ENCODE results near the gene RTN4R.

GRCh38 chr22:20240900-20241299 lies 27.2 kb downstream of the RTN4R start:
- TF ChIP-seq, protein P1, sequence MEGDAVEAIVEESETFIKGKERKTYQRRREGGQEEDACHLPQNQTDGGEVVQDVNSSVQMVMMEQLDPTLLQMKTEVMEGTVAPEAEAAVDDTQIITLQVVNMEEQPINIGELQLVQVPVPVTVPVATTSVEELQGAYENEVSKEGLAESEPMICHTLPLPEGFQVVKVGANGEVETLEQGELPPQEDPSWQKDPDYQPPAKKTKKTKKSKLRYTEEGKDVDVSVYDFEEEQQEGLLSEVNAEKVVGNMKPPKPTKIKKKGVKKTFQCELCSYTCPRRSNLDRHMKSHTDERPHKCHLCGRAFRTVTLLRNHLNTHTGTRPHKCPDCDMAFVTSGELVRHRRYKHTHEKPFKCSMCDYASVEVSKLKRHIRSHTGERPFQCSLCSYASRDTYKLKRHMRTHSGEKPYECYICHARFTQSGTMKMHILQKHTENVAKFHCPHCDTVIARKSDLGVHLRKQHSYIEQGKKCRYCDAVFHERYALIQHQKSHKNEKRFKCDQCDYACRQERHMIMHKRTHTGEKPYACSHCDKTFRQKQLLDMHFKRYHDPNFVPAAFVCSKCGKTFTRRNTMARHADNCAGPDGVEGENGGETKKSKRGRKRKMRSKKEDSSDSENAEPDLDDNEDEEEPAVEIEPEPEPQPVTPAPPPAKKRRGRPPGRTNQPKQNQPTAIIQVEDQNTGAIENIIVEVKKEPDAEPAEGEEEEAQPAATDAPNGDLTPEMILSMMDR (IDR thresholded peaks at IDR 0.05): no peak
- no peak for TF ChIP-seq EZH2 (IDR thresholded peaks at IDR 0.05; ENCODE audit: borderline replicate concordance, insufficient read depth, low read depth, low read length, poor library complexity, severe bottlenecking)
